ENCODE results near the gene PSME3IP1.

PSME3IP1 gene

DNA sequence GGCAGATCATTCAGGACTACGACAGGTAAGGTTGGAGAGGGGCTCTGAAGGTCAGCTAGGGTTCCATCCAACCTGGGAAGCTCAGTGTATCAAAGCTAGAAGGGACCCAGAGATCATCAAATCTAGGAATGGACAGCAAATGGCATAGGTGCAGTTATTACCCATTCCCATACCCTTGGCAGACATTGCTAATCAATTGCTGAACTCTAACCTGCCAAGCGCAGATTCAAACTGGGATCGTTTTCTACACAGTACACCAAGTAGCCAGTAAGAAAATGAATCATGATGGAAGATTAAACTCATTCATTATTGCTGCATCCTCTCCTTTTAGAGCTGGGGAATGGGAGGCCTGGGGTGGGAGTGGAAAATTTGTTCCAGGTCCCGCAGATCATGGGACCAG lies 59.9 kb downstream of the PSME3IP1 start:
- TF ChIP-seq CTCF (IDR thresholded peaks at IDR 0.05; ENCODE audit: low read depth, low read length): no peak

GRCh38 chr16:57125376-57125775 lies 60.5 kb downstream of the PSME3IP1 start:
- H3K27me3 ChIP-seq (ENCODE audit: low read depth, low read length): no peaks in the 10 kb centered on the region
- H3K4me3 ChIP-seq (ENCODE audit: low read length): no peak overlapping the region
- H2AFZ ChIP-seq (ENCODE audit: low read depth, low read length): no peak overlapping the region
- H3K36me3 ChIP-seq (replicated peaks; ENCODE audit: low read depth, low read length): no peaks in the 10 kb centered on the region
- no peaks in the 10 kb centered on the region for H3K9me3 ChIP-seq (ENCODE audit: insufficient read depth, low read length)
- no peaks in the 10 kb centered on the region for H4K20me1 ChIP-seq (ENCODE audit: insufficient read depth, low read length)
- H3K4me2 ChIP-seq (ENCODE audit: low read length): no peak overlapping the region
- H3K9ac ChIP-seq (ENCODE audit: low read length): no peak overlapping the region
- H3K79me2 ChIP-seq (ENCODE audit: low read length): no peaks in the 10 kb centered on the region
- no peak overlapping the region for H3K27ac ChIP-seq (ENCODE audit: low read length)
- TF ChIP-seq CTCF (IDR thresholded peaks at IDR 0.05; ENCODE audit: low read depth, low read length): no peak
- no peak for TF ChIP-seq EZH2phosphoT487 (IDR thresholded peaks at IDR 0.05; ENCODE audit: low read depth)
- H3K4me1 ChIP-seq (ENCODE audit: low read length): peaks cover 3% of the 10 kb centered on the region; the same call in 1 of the 2 replicates

More for the DNA sequence above, 59.9 kb downstream of the PSME3IP1 start:
- H3K4me1 ChIP-seq (ENCODE audit: low read length): no peaks in the 10 kb centered on the region
- no peaks in the 10 kb centered on the region for H3K36me3 ChIP-seq (replicated peaks; ENCODE audit: low read depth, low read length)
- H3K9me3 ChIP-seq (ENCODE audit: insufficient read depth, low read length): no peaks in the 10 kb centered on the region
- H3K27ac ChIP-seq (ENCODE audit: low read length): no peak overlapping the region
- H3K27me3 ChIP-seq (ENCODE audit: low read depth, low read length): no peaks in the 10 kb centered on the region
- no peak overlapping the region for H3K4me3 ChIP-seq (ENCODE audit: low read length)
- no peak overlapping the region for H2AFZ ChIP-seq (ENCODE audit: low read depth, low read length)
- no peaks in the 10 kb centered on the region for H3K79me2 ChIP-seq (ENCODE audit: low read length)
- no peak overlapping the region for H3K4me2 ChIP-seq (ENCODE audit: low read length)
- H3K9ac ChIP-seq (ENCODE audit: low read length): no peak overlapping the region
- no peaks in the 10 kb centered on the region for H4K20me1 ChIP-seq (ENCODE audit: insufficient read depth, low read length)

- no peak overlapping the region for H3K4me2 ChIP-seq (ENCODE audit: low read length)
- no peaks in the 10 kb centered on the region for H4K20me1 ChIP-seq (ENCODE audit: insufficient read depth, low read length)
- no peak overlapping the region for H2AFZ ChIP-seq (ENCODE audit: low read depth, low read length)
- H3K36me3 ChIP-seq (replicated peaks; ENCODE audit: low read depth, low read length): no peaks in the 10 kb centered on the region
- H3K4me3 ChIP-seq (ENCODE audit: low read length): no peak overlapping the region
- H3K27ac ChIP-seq (ENCODE audit: low read length): no peak overlapping the region
- H3K79me2 ChIP-seq (ENCODE audit: low read length): no peaks in the 10 kb centered on the region
- H3K9me3 ChIP-seq (ENCODE audit: insufficient read depth, low read length): no peaks in the 10 kb centered on the region
- H3K27me3 ChIP-seq (ENCODE audit: low read depth, low read length): no peaks in the 10 kb centered on the region
- TF ChIP-seq CTCF (IDR thresholded peaks at IDR 0.05; ENCODE audit: low read depth, low read length): no peak
- no peak for TF ChIP-seq EZH2phosphoT487 (IDR thresholded peaks at IDR 0.05; ENCODE audit: low read depth)
- no peak overlapping the region for H3K9ac ChIP-seq (ENCODE audit: low read length)
- H3K4me1 ChIP-seq (ENCODE audit: low read length): peaks cover 14% of the 10 kb centered on the region
Measured at GRCh38 chr16:57123974-57124674, 61.7 kb downstream of the PSME3IP1 start.

DNA sequence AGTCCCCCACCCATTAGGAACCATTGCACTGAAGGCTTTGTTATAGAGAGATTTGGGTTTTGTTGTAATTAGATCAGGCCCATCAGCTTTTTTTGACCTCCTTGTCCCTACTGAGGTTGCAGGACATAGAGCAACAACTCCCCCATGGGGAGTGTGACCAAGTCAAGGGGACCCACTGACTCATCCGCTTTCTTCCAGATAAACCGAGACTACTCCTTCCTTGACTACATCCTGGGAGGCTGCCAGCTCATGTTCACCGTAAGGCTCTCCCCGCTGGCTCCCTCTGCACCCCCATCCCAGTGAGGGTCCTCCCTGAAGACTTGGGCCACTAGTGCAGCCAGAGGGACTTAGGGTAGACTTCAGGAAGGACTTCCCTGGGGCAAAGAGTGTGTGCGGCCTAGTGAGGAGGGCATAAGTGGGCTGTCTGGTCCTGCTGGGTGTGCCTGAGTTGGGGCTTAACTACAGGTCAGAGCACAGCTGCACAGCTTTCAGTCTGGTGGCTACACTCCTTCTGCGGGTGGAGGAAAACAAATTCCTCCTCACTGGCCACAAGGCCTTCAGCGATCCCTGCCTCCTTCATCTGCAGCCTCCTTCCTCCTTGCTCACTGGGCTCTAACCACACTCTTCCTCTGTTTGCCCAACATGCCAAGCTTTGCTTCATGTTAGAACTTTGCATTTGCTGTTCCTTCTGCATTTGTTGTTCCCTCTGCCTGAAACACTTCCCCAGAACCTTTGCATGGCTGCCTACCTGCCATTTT lies 62.4 kb downstream of the PSME3IP1 start:
- H3K79me2 ChIP-seq (ENCODE audit: low read length): no peaks in the 10 kb centered on the region
- H3K27ac ChIP-seq (ENCODE audit: low read length): no peak overlapping the region
- no peak for TF ChIP-seq CTCF (IDR thresholded peaks at IDR 0.05; ENCODE audit: low read depth, low read length)
- H3K4me1 ChIP-seq (ENCODE audit: low read length): peaks cover 14% of the 10 kb centered on the region
- no peak overlapping the region for H3K4me2 ChIP-seq (ENCODE audit: low read length)
- H4K20me1 ChIP-seq (ENCODE audit: insufficient read depth, low read length): no peaks in the 10 kb centered on the region
- H3K36me3 ChIP-seq (replicated peaks; ENCODE audit: low read depth, low read length): no peaks in the 10 kb centered on the region
- no peak overlapping the region for H3K9ac ChIP-seq (ENCODE audit: low read length)
- H3K9me3 ChIP-seq (ENCODE audit: insufficient read depth, low read length): no peaks in the 10 kb centered on the region
- H3K27me3 ChIP-seq (ENCODE audit: low read depth, low read length): no peaks in the 10 kb centered on the region
- no peak overlapping the region for H2AFZ ChIP-seq (ENCODE audit: low read depth, low read length)
- no peak overlapping the region for H3K4me3 ChIP-seq (ENCODE audit: low read length)

Data from OCI-LY3 (cell line).